Mesenchymal stem cell (in vitro differentiated cells and primary cell): ENCODE measurements around the gene HNRNPL. TPM values are rescaled to one million over a fixed set of nuclear protein-coding genes. Genes with fewer than 3 reads are reported as not detected.

Source experiments
- DNase-seq: peaks from one replicate; pipeline ENCODE4 v3.0.0-alpha.2; 2013
- H2AFZ ChIP-seq: one replicate; pipeline ENCODE4 v1.6.1; 2013; ENCODE audit warnings: low read depth, mild to moderate bottlenecking, control low read depth, inconsistent platforms, low read length, moderate library complexity
- H2AK5ac ChIP-seq: 2 replicates; pipeline ENCODE4 v1.6.1; 2013; ENCODE audit warnings: low read length, moderate library complexity, mild to moderate bottlenecking, inconsistent platforms; ENCODE audit not compliant: severe bottlenecking
- H2BK120ac ChIP-seq: one replicate; pipeline ENCODE4 v1.6.1; 2013; ENCODE audit warnings: low read depth, mild to moderate bottlenecking, inconsistent platforms, low read length, moderate library complexity
- H2BK12ac ChIP-seq, 2 experiments: one replicate each; pipeline ENCODE4 v1.6.1; 2013; ENCODE audit warnings: inconsistent platforms in 2 of 2, low read length in 2 of 2, mild to moderate bottlenecking in 2 of 2, moderate library complexity in 2 of 2, control low read depth in 1 of 2
- H2BK15ac ChIP-seq: one replicate; pipeline ENCODE4 v1.6.1; 2013; ENCODE audit warnings: mild to moderate bottlenecking, low read depth, inconsistent platforms; ENCODE audit not compliant: poor library complexity, severe bottlenecking
- H2BK5ac ChIP-seq: 2 replicates; pipeline ENCODE4 v1.6.1; 2013; ENCODE audit warnings: low read depth, mild to moderate bottlenecking, low read length, control low read depth, inconsistent platforms; ENCODE audit not compliant: poor library complexity, severe bottlenecking
- H3K14ac ChIP-seq, 2 experiments: one replicate each; pipeline ENCODE4 v1.6.1; 2013; ENCODE audit warnings: inconsistent platforms in 2 of 2, low read length in 2 of 2, control low read depth in 1 of 2, mild to moderate bottlenecking in 1 of 2, moderate library complexity in 1 of 2
- H3K18ac ChIP-seq, 2 experiments: one replicate each; pipeline ENCODE4 v1.6.1; 2013; ENCODE audit warnings: inconsistent platforms in 2 of 2, low read length in 2 of 2, control low read depth in 1 of 2, low read depth in 1 of 2, mild to moderate bottlenecking in 1 of 2
- H3K23ac ChIP-seq, 2 experiments: one replicate each; pipeline ENCODE4 v1.6.1; 2013; ENCODE audit warnings: inconsistent platforms in 2 of 2, low read length in 2 of 2, mild to moderate bottlenecking in 2 of 2, moderate library complexity in 2 of 2, control low read depth in 1 of 2
- H3K27ac ChIP-seq: 2 replicates; pipeline ENCODE4 v1.5.1; 2013; ENCODE audit warnings: mild to moderate bottlenecking, moderate library complexity, low read length, control low read depth, inconsistent platforms; ENCODE audit not compliant: poor library complexity, severe bottlenecking
- H3K27me3 ChIP-seq, 2 experiments: 2 replicates each; pipeline versions ENCODE4 v1.6.1 to v1.7.0; 2013; ENCODE audit warnings: low read length in 2 of 2, mild to moderate bottlenecking in 2 of 2, moderate library complexity in 2 of 2, control low read depth in 1 of 2, inconsistent platforms in 1 of 2; ENCODE audit not compliant: control insufficient read depth in 1 of 2, insufficient read depth in 1 of 2
- H3K36me3 ChIP-seq, 2 experiments: 2 replicates each; pipeline versions ENCODE4 v1.6.1 to v1.7.0; 2013; ENCODE audit warnings: low read length in 2 of 2, control low read depth in 1 of 2, inconsistent platforms in 1 of 2, low read depth in 1 of 2, mild to moderate bottlenecking in 1 of 2; ENCODE audit not compliant: insufficient read depth in 2 of 2, control insufficient read depth in 1 of 2
- H3K4ac ChIP-seq, 2 experiments: one replicate each; pipeline ENCODE4 v1.6.1; 2013; ENCODE audit warnings: inconsistent platforms in 2 of 2, low read length in 2 of 2, mild to moderate bottlenecking in 2 of 2, moderate library complexity in 2 of 2, control low read depth in 1 of 2, low read depth in 1 of 2
- H3K4me1 ChIP-seq: 2 replicates; pipeline ENCODE4 v1.6.1; 2013; ENCODE audit warnings: low read depth, low read length, control low read depth; ENCODE audit not compliant: control insufficient read depth, insufficient read depth
- H3K4me2 ChIP-seq: 2 replicates; pipeline ENCODE4 v1.6.1; 2013; ENCODE audit warnings: low read length, mild to moderate bottlenecking, inconsistent platforms; ENCODE audit not compliant: poor library complexity, severe bottlenecking
- H3K4me3 ChIP-seq, 2 experiments: 2 replicates each; pipeline versions ENCODE4 v1.5.1 to v1.7.0; 2013; ENCODE audit warnings: low read length in 2 of 2, mild to moderate bottlenecking in 2 of 2, control low read depth in 1 of 2, low read depth in 1 of 2; ENCODE audit not compliant: insufficient read depth in 1 of 2
- H3K79me1 ChIP-seq: replicated peaks from 2 replicates; pipeline ENCODE4 v1.6.1; 2013; ENCODE audit warnings: mild to moderate bottlenecking, control low read depth, low read length, inconsistent platforms; ENCODE audit not compliant: poor library complexity, severe bottlenecking
- H3K9ac ChIP-seq: 2 replicates; pipeline ENCODE4 v1.7.0; 2013; ENCODE audit warnings: mild to moderate bottlenecking, low read length, moderate library complexity
- H3K9me3 ChIP-seq: 2 replicates; pipeline ENCODE4 v1.7.0; 2013; ENCODE audit warnings: mild to moderate bottlenecking, low read length; ENCODE audit not compliant: control insufficient read depth
- H4K8ac ChIP-seq: one replicate; pipeline ENCODE4 v1.6.1; 2013; ENCODE audit warnings: inconsistent platforms, mild to moderate bottlenecking, low read length, moderate library complexity
- H4K91ac ChIP-seq: one replicate; pipeline ENCODE4 v1.6.1; 2013; ENCODE audit warnings: mild to moderate bottlenecking, low read length, inconsistent platforms
- WGBS: methylation state at CpG from one replicate; pipeline ENCODE4 v1.1.7; 2013; ENCODE audit warnings: mixed read lengths; 5-methylcytosine and 5-hydroxymethylcytosine counted together
- small RNA-seq: library from polyadenylated mRNA; stranded (forward); fragments of <200 nt; extraction: miRNeasy Mini kit (QIAGEN cat#:217004); gene quantifications from one replicate; pipeline ENCODE3, GENCODE V24; 2013; ENCODE audit warnings: low read depth

Gene HNRNPL

DNA sequence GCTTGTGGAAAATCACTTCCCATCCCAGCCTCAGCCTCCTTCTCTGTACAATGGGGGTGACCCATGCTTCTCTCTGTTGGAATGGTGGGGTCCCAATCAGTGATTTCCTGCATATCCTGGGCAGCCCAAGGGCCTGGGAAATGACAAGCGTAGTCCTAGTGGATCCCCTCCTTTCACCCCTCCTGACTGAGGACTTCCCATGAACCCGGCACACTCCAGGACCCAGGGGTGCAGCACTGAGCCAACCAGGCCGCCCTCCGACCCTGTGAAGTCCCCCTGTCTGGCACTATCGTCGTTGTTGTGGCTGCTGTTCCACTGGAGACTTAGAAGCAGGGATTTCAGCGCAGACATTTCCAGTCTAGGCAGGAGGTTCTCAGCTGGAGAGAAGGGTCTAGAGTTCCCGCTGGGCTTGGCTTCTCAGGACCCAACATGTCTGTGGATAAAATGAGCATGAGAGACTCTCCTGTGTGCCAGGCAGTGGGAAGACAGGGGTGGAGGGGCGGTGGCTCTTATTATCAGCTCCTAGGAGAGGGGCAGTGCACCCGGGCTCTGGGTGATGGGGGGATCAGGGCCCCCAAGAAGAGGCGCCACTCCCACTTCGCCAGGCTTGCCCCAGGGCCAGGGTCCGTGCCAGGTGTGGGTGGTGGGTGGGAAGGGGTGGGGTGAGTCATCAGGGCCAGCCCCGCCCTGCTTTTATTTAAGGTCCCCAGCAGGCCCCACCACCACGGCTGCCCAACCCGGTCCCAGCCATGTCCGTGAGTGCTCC lies 61.1 kb downstream of the HNRNPL start, which contains the start of gene LGALS7B:
Gene LGALS7B, plus strand, starts transcription at position 723 of the 766 bp plus-strand sequence. Its CDS starts 27 bp downstream, at position 750.
- Histone ChIP-seq H2AFZ (no peak within 1 kb of the TSS), H3K27ac (no peak within 1 kb of the TSS), H3K36me3 (no peaks in the 10 kb centered on the region), H3K4me3 (no peak within 1 kb of the TSS), H3K79me1 (no peaks in the 10 kb centered on the region), H2BK120ac (no peak within 1 kb of the TSS), H3K27me3 (peaks cover 0 to 3% of the 10 kb centered on the region in 2 experiments), H3K14ac (no peak within 1 kb of the TSS), H3K23ac (peak within 1 kb of the TSS in 1 of 2 experiments; percentile 41), H4K8ac (no peak within 1 kb of the TSS), H2BK15ac (no peak within 1 kb of the TSS), H2AK5ac (peak within 1 kb of the TSS; percentile 39), H3K4me1 (peaks cover 5% of the 10 kb centered on the region), H3K4ac (peak within 1 kb of the TSS in 1 of 2 experiments; percentile 13), H2BK12ac (no peak within 1 kb of the TSS), H3K18ac (no peak within 1 kb of the TSS), H2BK5ac (no peak within 1 kb of the TSS), H4K91ac (no peak within 1 kb of the TSS), H3K4me2 (no peak within 1 kb of the TSS), H3K9ac (no peak within 1 kb of the TSS), H3K9me3 (no peaks in the 10 kb centered on the region)
- 67% methylated on average over 8 of the region's 17 CpGs for WGBS
- DNase-seq: no peak

DNA sequence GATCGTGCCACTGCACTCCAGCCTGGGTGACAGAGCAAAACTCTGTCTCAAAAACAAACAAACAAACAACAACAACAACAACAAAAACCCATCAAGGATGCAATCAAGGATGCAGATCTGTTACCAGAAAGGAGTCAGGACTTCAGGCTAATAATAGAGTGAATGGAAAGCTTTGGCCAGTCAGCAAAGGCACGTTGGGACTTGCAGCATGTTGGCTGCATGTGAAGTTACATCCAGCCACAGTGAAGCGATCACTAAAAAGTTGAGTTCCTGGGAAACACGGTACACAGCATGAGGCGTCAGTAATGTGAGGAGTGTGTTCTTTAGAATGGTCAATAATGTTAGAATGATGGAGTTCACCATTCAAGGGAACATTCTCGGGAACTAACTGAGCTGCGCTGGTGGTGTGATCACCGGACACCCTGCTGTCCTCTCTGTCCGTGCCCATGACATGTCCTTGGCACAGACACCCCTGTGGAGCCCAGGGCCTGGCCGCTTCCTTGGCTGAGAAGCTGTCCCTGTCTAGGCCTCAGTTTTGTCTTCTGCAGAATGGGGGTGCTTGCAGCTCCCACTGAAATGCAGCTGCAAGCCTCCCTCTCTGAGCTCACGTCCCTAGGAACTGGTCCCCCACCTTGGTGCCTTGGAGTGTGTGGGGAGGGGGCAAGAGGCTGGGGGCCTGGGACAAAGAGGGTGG lies 63.1 kb downstream of the HNRNPL start:
- H3K4ac ChIP-seq: no peak overlapping the region
- no peak overlapping the region for H2BK15ac ChIP-seq
- H3K4me3 ChIP-seq: no peak overlapping the region
- no peak overlapping the region for H3K27ac ChIP-seq
- no peak overlapping the region for H2AK5ac ChIP-seq
- H3K27me3 ChIP-seq: peaks cover 0 to 4% of the 10 kb centered on the region in 2 experiments
- H3K9me3 ChIP-seq: no peaks in the 10 kb centered on the region
- H3K18ac ChIP-seq: no peak overlapping the region
- H4K91ac ChIP-seq: no peak overlapping the region
- peaks cover 3% of the 10 kb centered on the region for H3K4me1 ChIP-seq
- no peaks in the 10 kb centered on the region for H3K79me1 ChIP-seq
- H3K9ac ChIP-seq: no peak overlapping the region
- no peak overlapping the region for H4K8ac ChIP-seq
- H2BK120ac ChIP-seq: no peak overlapping the region
- no peak overlapping the region for H2BK5ac ChIP-seq
- H3K14ac ChIP-seq: no peak overlapping the region
- DNase-seq: no peak
- H2AFZ ChIP-seq: no peak overlapping the region
- no peaks in the 10 kb centered on the region for H3K36me3 ChIP-seq
- no peak overlapping the region for H2BK12ac ChIP-seq
- H3K4me2 ChIP-seq: no peak overlapping the region
- 88% methylated on average over 10 of the region's 11 CpGs for WGBS
- no peak overlapping the region for H3K23ac ChIP-seq

Small RNA genes within 50 kb of the gene (small RNA-seq; reads per million reads assigned to genes)
- gene RNU6-140P: not detected
